HTERT RPE-1 (cell line): ENCODE measurements around the gene ARHGAP5.
"Not testable (repeated sequence)": the region's sequence is repeated elsewhere in the genome, so short reads cannot be mapped to it uniquely, and the experiment has no call there.

Source experiments
- in situ Hi-C: fragments of 300-500 bp; cut with MboI; formaldehyde crosslinking; loops from 4 replicates; pipeline ENCODE4 v1.14.3; 2020; ENCODE audit warnings: low sequenced_read_pairs

ARHGAP5 gene

DNA sequence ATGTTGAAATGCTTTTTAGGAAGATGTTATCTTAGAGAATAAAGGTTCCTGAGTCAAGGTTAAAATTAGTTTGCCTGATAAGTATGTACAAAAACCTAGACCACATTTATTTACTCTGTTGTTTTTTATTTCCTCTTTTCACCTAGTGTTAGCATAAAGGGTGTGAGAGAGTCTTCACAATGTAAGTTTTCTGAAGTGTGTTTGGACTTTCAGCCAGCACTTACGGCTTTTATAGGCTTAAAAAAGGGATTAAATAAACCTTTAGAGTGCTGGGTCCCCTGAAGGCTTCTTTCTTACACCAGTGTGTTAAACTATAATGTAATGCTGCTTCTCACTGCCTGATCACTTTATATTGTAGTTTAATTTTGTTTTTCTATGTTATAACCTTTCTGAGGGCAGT, 27.2 kb downstream of the ARHGAP5 start:
- in situ Hi-C loops, result no loop called here

DNA sequence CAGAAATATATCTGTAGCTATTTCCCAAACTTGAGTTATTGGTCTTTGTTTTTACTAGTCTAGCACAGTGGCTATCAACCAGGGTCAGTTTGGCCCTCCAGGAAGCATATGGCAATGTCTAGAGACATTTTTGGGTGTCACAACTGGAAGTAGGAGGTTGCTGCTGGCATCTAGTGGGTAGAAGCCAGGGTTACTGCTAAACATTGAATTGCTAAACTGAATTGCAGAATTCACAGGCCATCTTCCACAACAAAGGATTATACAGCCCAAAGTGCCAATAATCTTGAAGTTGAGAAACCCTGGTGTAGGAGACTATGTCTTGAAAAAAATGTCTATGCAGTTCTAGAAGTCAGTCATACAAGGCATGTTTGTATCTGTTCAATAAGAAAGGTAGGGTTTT, 27.7 kb downstream of the ARHGAP5 start:
- in situ Hi-C loops, result no loop called here

DNA sequence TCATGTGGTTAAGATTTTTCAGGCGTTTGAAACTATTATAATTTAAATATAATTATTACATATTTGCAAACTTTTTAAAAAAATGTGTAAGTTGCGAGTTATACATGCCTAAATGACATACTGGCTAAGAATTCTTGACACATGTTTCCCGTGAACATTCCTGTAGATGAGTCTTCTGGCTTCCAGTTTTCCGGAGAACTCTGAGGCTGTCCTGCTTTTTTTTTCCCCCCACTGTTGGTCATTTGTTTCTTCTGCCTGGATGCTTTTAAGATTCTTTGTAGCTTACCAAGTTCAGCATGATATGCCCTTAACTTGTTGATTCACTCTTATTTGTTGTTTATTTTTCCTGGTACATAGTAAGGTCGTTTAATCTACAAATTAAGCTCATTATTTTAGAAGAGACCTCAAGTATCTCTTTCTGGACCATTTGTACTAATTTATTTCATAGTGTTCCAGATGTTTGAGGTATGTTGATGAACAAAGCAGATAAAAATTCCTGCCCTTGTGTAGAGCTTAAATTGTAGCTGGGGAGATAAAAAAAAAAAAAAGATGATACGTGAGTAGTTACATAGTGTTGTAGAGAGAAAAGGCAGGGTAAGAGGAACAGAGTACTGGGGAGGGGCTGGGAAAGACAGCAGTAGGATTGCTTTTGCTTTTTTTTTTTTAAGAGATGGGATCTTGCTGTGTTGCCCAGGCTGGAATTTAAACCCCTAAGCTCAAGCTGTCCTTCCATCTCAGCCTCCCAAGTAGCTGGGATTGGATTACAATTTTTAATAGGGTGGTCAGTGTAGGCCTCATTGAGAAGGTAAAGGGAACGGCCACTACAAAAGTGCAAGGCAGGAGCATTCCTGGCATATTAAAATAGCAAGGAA, 32.8 kb downstream of the ARHGAP5 start:
- in situ Hi-C loops, result no loop called here

DNA sequence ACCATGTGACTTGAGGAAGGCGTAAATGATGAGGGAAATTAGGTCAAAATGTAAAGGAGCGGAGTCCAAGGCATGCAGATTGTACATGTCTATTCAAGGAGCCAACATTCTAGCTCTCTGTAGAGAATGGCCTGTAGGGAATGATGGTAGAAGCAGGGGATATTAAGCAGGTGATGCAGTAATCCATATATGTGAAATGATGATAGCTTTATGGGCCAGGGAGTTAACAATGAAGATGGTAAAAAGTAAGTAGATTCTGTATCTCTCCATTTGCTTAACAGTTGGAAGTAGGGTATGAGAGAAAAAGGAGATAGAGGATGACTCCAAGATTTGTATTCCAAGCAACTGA, 33.4 kb downstream of the ARHGAP5 start:
- in situ Hi-C loops, result no loop called here

DNA sequence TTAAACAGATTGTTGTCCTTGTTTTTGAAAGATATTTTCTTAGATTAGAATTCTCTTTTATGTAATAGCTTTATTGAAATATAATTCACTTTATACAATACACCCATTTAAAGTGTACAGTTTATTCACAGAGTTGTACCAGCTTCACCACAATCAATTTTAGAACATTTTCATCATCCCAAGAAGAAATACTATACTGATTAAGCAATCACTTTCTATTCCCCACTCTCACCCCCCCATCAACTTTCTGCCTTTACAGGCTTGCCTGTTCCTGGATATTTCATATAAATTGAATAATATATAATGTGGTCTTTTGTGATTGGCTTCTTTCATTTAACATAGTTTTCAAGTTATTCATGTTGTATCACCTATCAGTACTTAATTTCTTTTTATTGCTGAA, 44.4 kb downstream of the ARHGAP5 start:
- in situ Hi-C loops, result no loop called here

DNA sequence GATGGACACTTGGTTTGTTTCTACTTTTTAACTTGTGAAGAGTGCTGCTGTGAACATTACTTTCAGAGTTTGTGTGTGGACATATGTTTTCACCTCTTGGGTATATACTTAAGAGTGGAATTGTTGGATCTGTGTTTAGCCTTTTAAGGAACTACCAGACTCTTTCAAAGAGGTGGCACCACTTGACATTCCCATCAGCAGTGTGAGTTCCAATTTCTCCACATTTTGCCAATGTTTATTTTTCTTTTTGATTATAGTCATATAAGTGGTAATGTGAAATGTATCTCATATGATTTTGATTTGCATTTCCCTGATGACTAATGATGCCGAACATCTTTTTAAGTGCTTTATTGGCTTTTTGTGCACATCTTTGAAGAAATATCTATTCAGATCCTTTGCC, 44.8 kb downstream of the ARHGAP5 start:
- in situ Hi-C loops, result no loop called here

DNA sequence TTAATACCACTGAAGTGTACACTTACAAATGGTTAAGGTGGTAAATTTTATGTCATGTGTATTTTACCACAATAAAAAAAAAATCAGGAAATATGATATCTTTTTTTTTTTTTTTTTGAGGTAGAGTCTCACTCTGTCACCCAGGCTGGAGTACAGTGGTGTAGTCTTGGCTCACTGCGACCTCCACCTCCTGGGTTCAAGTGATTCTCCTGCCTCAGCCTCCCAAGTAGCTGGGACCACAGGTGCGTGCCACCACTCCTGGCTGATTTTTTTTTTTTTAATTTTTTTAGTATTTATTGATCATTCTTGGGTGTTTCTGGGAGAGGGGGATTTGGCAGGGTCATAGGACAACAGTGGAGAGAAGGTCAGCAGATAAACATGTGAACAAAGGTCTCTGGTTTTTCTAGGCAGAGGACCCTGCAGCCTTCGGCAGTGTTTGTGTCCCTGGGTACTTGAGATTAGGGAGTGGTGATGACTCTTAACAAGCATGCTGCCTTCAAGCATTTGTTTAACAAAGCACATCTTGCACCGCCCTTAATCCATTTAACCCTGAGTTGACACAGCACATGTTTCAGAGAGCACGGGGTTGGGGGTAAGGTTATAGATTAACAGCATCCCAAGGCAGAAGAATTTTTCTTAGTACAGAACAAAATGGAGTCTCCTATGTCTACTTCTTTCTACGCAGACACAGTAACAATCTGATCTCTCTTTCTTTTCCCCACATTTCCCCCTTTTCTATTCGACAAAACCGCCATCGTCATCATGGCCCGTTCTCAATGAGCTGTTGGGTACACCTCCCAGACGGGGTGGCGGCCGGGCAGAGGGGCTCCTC, 50.0 kb downstream of the ARHGAP5 start:
- in situ Hi-C loops, result not testable (repeated sequence)

DNA sequence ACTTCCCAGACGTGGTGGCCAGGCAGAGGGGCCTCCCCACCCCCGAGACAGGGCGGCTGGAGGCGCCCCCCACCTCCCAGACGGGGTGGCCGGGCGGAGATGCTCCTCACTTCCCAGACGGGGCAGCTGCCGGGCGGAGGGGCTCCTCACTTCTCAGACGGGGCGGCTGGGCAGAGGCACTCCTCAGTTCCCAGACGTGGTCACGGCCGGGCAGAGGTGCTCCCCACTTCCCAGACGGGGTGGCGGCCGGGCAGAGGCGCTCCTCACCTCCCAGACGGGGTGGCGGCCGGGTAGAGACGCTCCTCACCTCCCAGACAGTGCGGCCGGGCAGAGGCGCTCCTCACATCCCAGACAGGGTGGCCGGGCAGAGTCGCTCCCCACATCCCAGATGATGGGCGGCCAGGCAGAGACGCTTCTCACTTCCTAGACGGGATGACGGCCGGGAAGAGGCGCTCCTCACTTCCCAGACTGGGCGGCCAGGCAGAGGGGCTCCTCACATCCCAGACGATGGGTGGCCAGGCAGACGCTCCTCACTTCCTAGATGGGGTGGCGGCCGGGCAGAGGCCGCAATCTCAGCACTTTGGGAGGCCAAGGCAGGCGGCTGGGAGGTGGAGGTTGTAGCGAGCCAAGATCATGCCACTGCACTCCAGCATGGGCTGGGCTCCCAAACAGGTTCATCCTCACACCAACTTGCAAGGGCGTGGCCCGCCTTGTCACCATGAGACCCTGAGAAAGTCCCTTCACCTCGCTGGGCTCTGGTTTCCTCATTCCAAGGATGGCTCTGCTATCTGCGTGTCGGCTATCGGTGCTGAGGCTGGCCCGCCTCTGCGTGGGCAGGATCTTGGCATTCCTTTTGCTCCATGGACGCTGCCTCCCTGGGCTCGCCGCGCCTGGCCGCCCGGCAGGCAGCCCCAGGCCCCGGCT, 50.9 kb downstream of the ARHGAP5 start:
- in situ Hi-C loops, result not testable (repeated sequence)

DNA sequence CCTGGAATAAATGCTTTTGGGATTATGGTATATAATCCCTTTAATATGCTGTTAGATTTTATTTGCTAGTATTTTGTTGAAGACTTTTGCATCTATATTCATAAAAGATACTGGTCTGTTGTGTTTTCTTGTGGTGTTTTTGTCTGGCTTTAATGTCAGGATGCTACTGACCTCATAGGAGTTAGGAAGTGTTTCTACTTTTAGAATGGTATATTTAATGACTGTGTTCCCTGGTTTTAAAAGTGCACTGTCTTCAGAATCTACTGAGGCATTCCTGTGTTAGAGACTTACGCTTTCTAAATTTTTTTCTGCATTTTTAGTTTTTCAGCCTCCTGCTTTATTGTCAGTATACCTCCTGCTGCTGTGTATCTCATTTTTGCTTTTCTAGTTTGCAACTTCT, 51.6 kb downstream of the ARHGAP5 start:
- in situ Hi-C loops, result no loop called here

DNA sequence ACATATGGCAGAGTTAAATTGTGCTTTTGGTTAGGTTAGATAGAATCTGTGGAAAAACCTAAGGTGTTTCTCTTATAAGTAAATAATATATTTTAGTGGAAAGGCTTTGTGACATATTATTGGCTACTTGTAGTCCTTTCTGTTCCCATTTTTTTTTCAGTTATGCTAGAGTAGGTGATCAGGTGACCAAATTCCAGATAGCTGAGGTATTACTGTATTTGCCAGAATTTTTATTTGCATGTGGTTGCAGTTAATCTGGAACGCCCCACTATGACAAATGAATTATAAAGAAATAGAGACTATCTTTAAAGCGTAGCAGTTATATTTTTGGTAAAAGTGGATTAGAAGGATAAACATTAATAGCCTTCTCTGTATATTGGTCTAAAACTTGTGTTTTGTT, 52.0 kb downstream of the ARHGAP5 start:
- in situ Hi-C loops, result no loop called here

DNA sequence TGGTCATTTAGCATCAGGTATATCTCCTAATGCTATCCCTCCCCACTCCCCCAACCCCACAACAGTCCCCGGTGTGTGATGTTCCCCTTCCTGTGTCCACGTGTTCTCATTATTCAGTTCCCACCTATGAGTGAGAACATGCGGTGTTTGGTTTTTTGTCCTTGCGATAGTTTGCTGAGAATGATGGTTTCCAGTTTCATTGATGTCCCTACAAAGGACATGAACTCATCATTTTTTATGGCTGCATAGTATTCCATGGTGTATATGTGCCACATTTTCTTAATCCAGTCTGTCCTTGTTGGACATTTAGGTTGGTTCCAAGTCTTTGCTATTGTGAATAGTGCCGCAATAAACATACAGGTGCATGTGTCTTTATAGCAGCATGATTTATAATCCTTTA, 54.6 kb downstream of the ARHGAP5 start:
- in situ Hi-C loops, result not testable (repeated sequence)

DNA sequence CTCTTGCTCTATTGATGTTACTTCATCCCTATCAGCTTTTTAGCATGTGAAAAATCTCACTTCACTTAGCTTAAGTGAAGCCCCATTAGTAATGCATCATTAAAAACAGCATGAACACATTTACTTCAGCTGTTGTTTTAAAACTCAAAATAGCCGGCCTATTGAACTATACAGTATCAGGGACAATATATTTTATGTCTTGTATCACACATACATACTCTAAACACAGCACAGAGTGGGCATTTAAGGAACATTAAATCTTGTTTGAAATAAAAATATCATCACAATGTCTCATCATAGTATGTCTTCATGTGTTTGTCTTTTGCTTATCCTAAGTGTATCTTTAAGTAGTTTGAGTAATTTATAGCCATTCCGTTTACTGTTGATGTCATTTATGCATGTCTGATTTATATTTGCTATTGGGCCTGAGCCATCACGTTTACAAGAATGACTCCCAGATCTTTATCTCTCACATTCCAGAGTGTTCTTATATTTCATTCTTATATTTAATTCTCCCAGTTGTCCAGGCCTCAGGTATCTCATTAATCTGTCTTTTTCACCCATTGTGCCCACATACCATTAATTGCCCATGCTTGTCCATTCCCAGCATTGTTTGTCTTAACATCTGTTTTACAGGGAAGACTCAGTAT, 57.5 kb downstream of the ARHGAP5 start:
- in situ Hi-C loops, result no loop called here

DNA sequence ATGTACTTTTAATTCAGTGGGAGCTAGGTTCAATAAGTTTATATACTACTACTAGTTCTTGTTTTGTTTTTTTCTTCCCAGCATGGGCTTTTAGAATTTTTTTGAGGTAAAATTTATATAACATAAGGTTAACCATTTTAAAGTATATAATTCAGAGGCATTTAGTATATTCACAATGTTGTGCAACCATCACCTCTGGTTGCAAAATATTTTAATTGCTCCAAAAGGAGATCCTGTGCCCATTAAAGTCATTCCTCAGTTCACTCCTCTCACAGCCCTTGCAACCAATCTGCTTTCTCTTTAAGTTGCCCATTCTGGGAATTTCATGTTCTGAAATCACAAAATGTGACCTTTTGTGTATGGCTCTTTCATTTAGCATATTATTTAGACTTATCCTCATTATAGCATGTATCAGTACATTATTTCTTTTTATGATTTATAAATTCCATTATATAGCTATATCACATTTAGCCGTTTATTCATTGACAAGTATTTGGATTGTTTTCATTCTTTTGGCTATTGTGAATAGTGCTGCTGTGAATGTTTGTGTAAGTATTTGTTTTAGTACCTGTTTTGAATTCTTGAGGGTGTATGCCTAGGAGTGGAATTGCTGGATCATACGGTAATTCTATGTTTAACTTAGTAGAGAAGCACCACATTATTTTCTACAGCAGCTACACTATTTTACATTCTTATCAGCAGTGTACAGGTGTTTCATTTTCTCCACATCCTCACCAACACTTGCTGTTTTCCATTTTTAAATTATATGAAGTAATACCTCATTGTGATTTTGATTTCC, 59.1 kb downstream of the ARHGAP5 start:
- in situ Hi-C loops, result no loop called here

DNA sequence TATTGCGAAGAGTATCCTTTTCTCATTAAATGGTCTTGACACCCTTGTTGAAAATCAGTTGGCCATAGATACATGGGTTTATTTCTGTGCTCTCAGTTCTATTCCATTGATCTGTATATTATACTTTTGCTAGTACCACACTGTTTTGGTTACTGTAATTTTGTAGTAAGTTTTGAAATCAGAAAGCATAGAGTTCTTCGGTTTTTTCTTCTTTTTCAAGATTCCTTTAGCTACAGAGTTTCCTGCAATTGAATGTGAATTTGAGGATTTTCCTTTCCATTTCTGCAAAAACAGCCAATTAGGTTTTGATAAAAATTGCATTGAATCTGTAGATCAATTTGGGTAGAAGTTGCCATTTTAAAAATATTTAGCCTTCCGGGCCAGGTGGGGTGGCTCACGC, 60.2 kb downstream of the ARHGAP5 start:
- in situ Hi-C loops, result no loop called here

DNA sequence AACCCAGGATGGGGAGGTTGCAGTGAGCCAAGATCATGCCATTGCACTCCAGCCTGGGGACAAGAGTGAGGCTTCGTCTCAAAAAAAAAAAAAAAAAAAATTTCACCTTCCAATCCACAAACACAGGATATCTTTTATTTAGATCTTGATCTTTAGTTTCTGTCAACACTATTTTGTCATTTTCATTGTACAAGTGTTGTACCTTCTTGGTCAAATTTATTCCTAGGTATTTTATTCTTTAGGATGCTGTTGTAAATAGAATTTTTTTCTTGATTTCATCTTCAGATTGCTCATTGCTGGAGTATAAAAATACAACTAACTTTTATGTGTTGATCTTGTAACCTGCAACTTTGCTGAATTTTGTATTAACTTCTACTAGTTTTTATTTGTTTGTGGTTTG, 60.8 kb downstream of the ARHGAP5 start:
- in situ Hi-C loops, result no loop called here

DNA sequence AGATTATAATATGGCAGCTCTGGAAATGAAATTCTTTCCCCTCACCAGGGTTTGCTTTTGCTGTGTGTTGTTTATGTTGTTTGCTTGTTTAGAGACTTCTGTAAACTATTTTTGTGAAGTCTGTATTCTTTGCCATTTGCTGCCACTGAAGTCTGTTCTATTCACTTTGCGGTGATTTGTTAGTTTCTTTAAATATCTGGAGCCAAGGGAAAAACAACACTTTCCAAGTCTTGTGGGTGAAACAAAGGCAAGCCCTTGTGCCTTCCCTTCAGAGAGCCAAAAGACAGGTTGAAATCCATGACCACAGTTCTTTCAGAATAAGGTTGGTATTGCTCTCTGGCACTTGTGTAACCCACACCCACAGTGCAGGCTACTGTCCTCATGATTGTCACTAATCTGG, 65.2 kb downstream of the ARHGAP5 start:
- in situ Hi-C loops, result no loop called here

DNA sequence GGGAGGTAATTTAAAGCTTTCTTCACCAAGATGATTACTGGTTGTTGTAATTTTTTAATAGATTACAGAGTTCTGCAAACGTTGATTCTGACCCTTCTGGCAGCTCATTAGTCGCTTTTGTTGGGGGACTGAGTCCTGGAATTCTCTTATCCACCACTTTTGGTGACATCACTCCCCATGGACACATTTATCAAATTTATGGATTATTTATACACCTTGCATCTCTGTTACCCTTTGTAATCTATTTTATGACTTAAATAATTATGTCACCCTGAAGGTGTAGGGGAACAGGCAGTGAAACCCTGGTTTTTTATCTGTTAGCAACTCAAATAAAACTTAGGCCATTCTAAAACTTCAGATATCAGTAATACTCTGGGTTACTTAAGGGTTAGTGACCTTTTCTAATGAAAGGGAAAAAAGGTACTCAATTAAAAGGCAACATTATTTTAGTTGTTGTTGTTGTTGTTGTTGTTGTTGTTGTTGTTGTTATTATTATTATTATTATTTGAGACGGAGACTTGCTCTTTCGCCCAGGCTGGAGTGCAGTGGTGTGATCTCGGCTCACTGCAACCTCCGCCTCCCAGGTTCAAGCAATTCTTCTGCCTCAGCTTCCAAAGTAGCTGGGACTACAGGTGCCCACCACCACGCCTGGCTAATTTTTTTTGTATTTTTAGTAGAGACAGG, 65.8 kb downstream of the ARHGAP5 start:
- in situ Hi-C loops, result no loop called here

DNA sequence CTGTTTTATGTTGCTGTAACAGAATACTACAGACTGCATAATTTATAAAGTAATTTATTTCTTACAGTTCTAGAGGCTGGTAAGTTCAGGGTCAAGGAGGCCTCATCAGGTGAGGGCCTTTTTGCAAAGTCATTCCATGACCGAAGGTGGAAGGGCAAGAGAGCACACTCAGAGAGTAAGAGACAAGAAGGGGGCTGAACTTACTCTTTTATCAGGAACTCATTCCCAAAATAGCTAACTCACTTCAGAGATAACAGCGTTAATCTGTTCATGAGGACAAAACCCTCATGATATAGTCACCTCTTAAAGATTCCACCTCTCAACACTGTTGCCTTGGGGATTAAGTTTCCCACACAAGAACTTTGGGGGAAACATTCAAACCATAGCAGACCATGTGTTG, 73.3 kb downstream of the ARHGAP5 start:
- in situ Hi-C loops, result no loop called here

DNA sequence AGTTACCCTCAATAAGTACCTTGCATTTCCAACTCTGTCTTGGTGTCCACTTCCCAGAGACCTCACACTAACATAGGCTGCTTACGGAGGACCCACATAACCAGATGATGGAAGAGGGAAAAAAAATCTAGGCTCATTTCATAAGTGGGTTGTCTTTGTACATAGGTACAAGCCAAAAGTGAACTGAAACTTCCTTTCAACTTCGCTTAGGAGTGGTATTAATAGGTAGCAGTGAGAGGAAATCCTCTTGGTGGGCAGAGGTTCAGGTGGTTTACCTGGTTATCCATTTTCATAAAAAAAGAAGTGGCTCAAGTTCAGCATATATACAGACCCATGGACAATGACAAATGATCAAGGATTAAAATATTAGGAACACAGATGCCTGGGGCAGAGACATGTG, 88.9 kb downstream of the ARHGAP5 start:
- in situ Hi-C loops, result no loop called here
